Measurements from ENCODE around the gene ZC3H8.

GRCh38 chr2:112220831-112221230 is 34.0 kb downstream of the ZC3H8 start:
- no peak for TF ChIP-seq CTCF (IDR thresholded peaks at IDR 0.05; ENCODE audit: insufficient read depth, low read depth, low read length)
- TF ChIP-seq EZH2 (IDR thresholded peaks at IDR 0.05; ENCODE audit: insufficient read depth, low read length), result no peak

Measured in astrocyte (in vitro differentiated cells and primary cell).